IMR-90 (cell line): ENCODE measurements around the gene TGFB1.

Source experiments
- POLR2A ChIP-seq: IDR thresholded peaks from 2 replicates; pipeline ENCODE4 v1.6.1; 2012; ENCODE audit warnings: mild to moderate bottlenecking, low read depth, low read length
- RCOR1 ChIP-seq: IDR thresholded peaks from 2 replicates; pipeline ENCODE4 v1.6.1; 2012; ENCODE audit warnings: mild to moderate bottlenecking, low read length, improper control_type of control experiment; ENCODE audit not compliant: insufficient replicate concordance
- TF ChIP-seq, protein P1 (sequence below): conservative IDR thresholded peaks from 2 replicates; pipeline ENCODE4 v1.5.1; 2012; ENCODE audit warnings: mild to moderate bottlenecking, low read depth, low read length, improper control_type of control experiment

DNA sequence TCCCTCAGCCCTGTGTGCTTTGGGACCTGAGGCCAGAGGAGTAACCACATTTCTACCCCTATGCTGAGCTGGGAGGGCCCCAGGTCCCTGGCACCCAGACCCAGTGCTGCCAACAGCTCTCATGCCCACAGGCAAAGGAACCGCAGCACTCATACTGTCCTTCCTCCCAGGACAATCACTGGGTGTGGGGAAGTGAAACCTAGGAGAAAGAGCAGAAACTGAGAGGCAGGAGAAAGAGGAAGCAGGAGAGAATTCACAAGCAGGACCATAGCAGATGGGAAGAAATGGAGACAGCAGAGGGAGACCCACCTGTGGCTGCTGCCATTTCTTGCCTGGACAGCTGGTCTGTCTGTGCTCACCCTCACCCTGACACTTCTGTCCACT lies 24.9 kb downstream of the TGFB1 start:
- no peak for TF ChIP-seq RCOR1
- TF ChIP-seq, protein P1, sequence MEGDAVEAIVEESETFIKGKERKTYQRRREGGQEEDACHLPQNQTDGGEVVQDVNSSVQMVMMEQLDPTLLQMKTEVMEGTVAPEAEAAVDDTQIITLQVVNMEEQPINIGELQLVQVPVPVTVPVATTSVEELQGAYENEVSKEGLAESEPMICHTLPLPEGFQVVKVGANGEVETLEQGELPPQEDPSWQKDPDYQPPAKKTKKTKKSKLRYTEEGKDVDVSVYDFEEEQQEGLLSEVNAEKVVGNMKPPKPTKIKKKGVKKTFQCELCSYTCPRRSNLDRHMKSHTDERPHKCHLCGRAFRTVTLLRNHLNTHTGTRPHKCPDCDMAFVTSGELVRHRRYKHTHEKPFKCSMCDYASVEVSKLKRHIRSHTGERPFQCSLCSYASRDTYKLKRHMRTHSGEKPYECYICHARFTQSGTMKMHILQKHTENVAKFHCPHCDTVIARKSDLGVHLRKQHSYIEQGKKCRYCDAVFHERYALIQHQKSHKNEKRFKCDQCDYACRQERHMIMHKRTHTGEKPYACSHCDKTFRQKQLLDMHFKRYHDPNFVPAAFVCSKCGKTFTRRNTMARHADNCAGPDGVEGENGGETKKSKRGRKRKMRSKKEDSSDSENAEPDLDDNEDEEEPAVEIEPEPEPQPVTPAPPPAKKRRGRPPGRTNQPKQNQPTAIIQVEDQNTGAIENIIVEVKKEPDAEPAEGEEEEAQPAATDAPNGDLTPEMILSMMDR: no peak
- TF ChIP-seq POLR2A: 0 out of 2 replicates have a peak, but pooled peaks have one; percentile 3
